HEK293 (cell line): ENCODE measurements around the gene MAGOHB.
"Not testable (repeated sequence)": the region's sequence is repeated elsewhere in the genome, so short reads cannot be mapped to it uniquely, and the experiment has no call there.

Source experiments
- CTCF ChIA-PET: fragments of 350-600 bp; formaldehyde crosslinking; extraction: SDS; loops from one replicate; lab custom pipeline; 2021; ENCODE audit warnings: antibody characterized with exemption; lab: Yijun Ruan, JAX
- POLR2A ChIA-PET: fragments of 300-600 bp; formaldehyde crosslinking; extraction: SDS; loops from one replicate; lab custom pipeline; 2020; ENCODE audit warnings: antibody characterized with exemption, inconsistent platforms; lab: Yijun Ruan, JAX
- H3K27ac ChIP-seq: fragments of 200-500 bp; sonication (Bioruptor generic); 2 replicates; pipeline ENCODE4 v1.5.1; 2014; ENCODE audit warnings: low read depth, low read length, control low read depth, inconsistent platforms; ENCODE audit errors: extremely low read depth
- H3K36me3 ChIP-seq, 2 experiments: fragments of 200-500 bp in 1 of 2; sonication (Bioruptor generic) in 1 of 2; 1 replicate in 1 of 2; 2 replicates in 1 of 2; pipeline ENCODE4 v1.5.1; 2014 to 2017; ENCODE audit warnings: inconsistent platforms in 2 of 2, low read length in 2 of 2; ENCODE audit not compliant: control insufficient read depth in 2 of 2, insufficient read depth in 1 of 2
- H3K4me1 ChIP-seq: fragments of 200-500 bp; sonication (Bioruptor generic); 2 replicates; pipeline ENCODE4 v1.5.1; 2014; ENCODE audit warnings: mild to moderate bottlenecking, low read length, inconsistent platforms; ENCODE audit not compliant: control insufficient read depth, insufficient read depth
- H3K4me3 ChIP-seq: 2 replicates; pipeline ENCODE4 v1.5.1; 2011; ENCODE audit warnings: low read depth, mild to moderate bottlenecking, control low read depth, low read length, moderate library complexity
- H3K9me3 ChIP-seq: fragments of 200-500 bp; sonication (Bioruptor generic); 2 replicates; pipeline ENCODE4 v1.5.1; 2014; ENCODE audit warnings: low read depth, low read length, inconsistent platforms; ENCODE audit not compliant: control insufficient read depth, insufficient read depth
- GLIS1 ChIP-seq: fragments of 450-650 bp; formaldehyde crosslinking; IDR thresholded peaks from 2 replicates; pipeline ENCODE4 v1.5.1; 2016; ENCODE audit warnings: missing biosample characterization, missing genetic modification characterization
- KLF7 ChIP-seq: fragments of 450-650 bp; formaldehyde crosslinking; IDR thresholded peaks from 2 replicates; pipeline ENCODE4 v1.5.1; 2016; ENCODE audit warnings: missing biosample characterization, missing genetic modification characterization, borderline replicate concordance
- SALL2 ChIP-seq: fragments of 450-650 bp; formaldehyde crosslinking; IDR thresholded peaks from 2 replicates; pipeline ENCODE4 v1.5.0; 2017; ENCODE audit warnings: missing biosample characterization, mild to moderate bottlenecking, missing genetic modification characterization, borderline replicate concordance
- SCRT1 ChIP-seq: fragments of 450-650 bp; formaldehyde crosslinking; IDR thresholded peaks from 2 replicates; pipeline ENCODE4 v1.5.1; 2016; ENCODE audit warnings: missing biosample characterization, missing genetic modification characterization, borderline replicate concordance
- SCRT2 ChIP-seq: fragments of 450-650 bp; formaldehyde crosslinking; IDR thresholded peaks from 2 replicates; pipeline ENCODE4 v1.5.1; 2016; ENCODE audit warnings: missing biosample characterization, missing genetic modification characterization
- SP2 ChIP-seq: fragments of 450-650 bp; formaldehyde crosslinking; IDR thresholded peaks from 2 replicates; pipeline ENCODE4 v1.5.1; 2016; ENCODE audit warnings: missing biosample characterization, missing genetic modification characterization
- ZBTB48 ChIP-seq: fragments of 450-650 bp; formaldehyde crosslinking; IDR thresholded peaks from 2 replicates; pipeline ENCODE4 v1.5.1; 2016; ENCODE audit warnings: missing biosample characterization, missing genetic modification characterization
- ZBTB7A ChIP-seq: fragments of 450-650 bp; formaldehyde crosslinking; IDR thresholded peaks from 2 replicates; pipeline ENCODE4 v1.5.1; 2016; ENCODE audit warnings: low read depth, missing biosample characterization, missing genetic modification characterization
- ZNF132 ChIP-seq: fragments of 450-650 bp; formaldehyde crosslinking; IDR thresholded peaks from 2 replicates; pipeline ENCODE4 v1.5.1; 2017; ENCODE audit warnings: missing biosample characterization, missing genetic modification characterization, borderline replicate concordance
- ZNF184 ChIP-seq: fragments of 450-650 bp; IDR thresholded peaks from 2 replicates; pipeline ENCODE4 v1.5.1; 2018; ENCODE audit warnings: missing biosample characterization, mild to moderate bottlenecking, missing genetic modification characterization
- ZNF221 ChIP-seq: fragments of 450-650 bp; formaldehyde crosslinking; IDR thresholded peaks from 2 replicates; pipeline ENCODE4 v1.5.1; 2017; ENCODE audit warnings: missing biosample characterization, missing genetic modification characterization, borderline replicate concordance
- ZNF398 ChIP-seq: fragments of 450-650 bp; formaldehyde crosslinking; IDR thresholded peaks from 2 replicates; pipeline ENCODE4 v1.5.1; 2017; ENCODE audit warnings: missing biosample characterization, missing genetic modification characterization
- ZNF530 ChIP-seq: fragments of 450-650 bp; formaldehyde crosslinking; IDR thresholded peaks from 2 replicates; pipeline ENCODE4 v1.5.1; 2016; ENCODE audit warnings: low read depth, missing biosample characterization, missing genetic modification characterization
- ZNF639 ChIP-seq: fragments of 450-650 bp; formaldehyde crosslinking; IDR thresholded peaks from 2 replicates; pipeline ENCODE4 v1.5.1; 2016; ENCODE audit warnings: missing biosample characterization, missing genetic modification characterization
- ZNF670 ChIP-seq: fragments of 450-650 bp; formaldehyde crosslinking; IDR thresholded peaks from 2 replicates; pipeline ENCODE4 v1.5.1; 2016; ENCODE audit warnings: missing biosample characterization, missing genetic modification characterization, low read depth
- TF ChIP-seq, protein P1 (sequence below): fragments of 450-650 bp; formaldehyde crosslinking; IDR thresholded peaks from 2 replicates; pipeline ENCODE4 v1.5.1; 2016; ENCODE audit warnings: missing biosample characterization, missing genetic modification characterization
- TF ChIP-seq, protein P2 (sequence below): fragments of 450-650 bp; formaldehyde crosslinking; IDR thresholded peaks from 2 replicates; pipeline ENCODE4 v1.5.1; 2016; ENCODE audit warnings: missing biosample characterization, missing genetic modification characterization, borderline replicate concordance

Gene MAGOHB

GRCh38 chr12:10612110-10612509 is 1.3 kb downstream of the MAGOHB start:
- H3K9me3 ChIP-seq: no peaks in the 10 kb centered on the region
- TF ChIP-seq ZBTB48 (tag by site-specific recombination) (peak; percentile 46; the same call in 1 of the 2 replicates), ZNF639 (tag by site-specific recombination) (no peak)
- H3K4me1 ChIP-seq: 0 out of 2 replicates have a peak, but pooled peaks cover 3% of the 10 kb centered on the region
- ChIA-PET CTCF (interaction anchor here (0.6 to 2.3 kb wide), 2 partner anchors 38 to 138 kb away, joined by 3 to 10 read pairs; no protein-coding TSS in a partner anchor), POLR2A (no interaction called here)
- no peak overlapping the region for H3K27ac ChIP-seq
- H3K36me3 ChIP-seq: peaks cover 31 to 41% of the 10 kb centered on the region in 2 experiments
- peak overlapping the region; percentile 82; the same call in 1 of the 2 replicates for H3K4me3 ChIP-seq

DNA sequence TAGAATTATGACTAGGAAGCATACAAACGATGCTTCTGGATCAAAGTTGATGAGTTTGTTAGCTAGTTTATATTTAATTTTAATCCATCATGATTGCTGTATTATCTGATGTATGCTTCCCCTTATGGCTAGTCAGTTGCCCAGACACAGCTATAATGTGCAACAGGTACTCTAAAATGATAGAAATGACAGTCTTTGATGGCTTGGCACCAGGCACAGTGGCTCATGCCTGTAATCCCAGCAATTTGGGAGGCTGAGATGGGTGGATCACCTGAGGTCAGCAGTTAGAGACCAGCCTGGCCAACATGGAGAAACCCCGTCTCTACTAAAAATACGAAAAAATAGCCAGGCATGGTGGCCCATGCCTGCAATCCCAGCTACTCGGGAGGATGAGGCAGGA is 2.2 kb downstream of the MAGOHB start:
- TF ChIP-seq SCRT2 (tag by site-specific recombination) (peak; percentile 91), SCRT1 (tag by site-specific recombination) (peak; percentile 93)
- not testable (repeated sequence) for H3K4me3 ChIP-seq, H3K9me3 ChIP-seq, H3K27ac ChIP-seq, H3K4me1 ChIP-seq
- POLR2A ChIA-PET: interaction anchor here (0.7 kb wide), 1 partner anchor 552 kb away, joined by 7 read pairs; no protein-coding TSS in a partner anchor
- peaks cover 31 to 46% of the 10 kb centered on the region in 2 experiments for H3K36me3 ChIP-seq
- CTCF ChIA-PET: interaction anchor here (0.7 to 2.3 kb wide), 2 partner anchors 15 to 138 kb away, joined by 3 to 10 read pairs; no protein-coding TSS in a partner anchor

- H3K4me3 ChIP-seq: no peak overlapping the region
- no peaks in the 10 kb centered on the region for H3K9me3 ChIP-seq
- POLR2A ChIA-PET: no interaction called here
- CTCF ChIA-PET: interaction anchor here (0.6 to 2.3 kb wide), 2 partner anchors 9 to 140 kb away, joined by 3 to 10 read pairs; no protein-coding TSS in a partner anchor
- H3K4me1 ChIP-seq: 0 out of 2 replicates have a peak, but pooled peaks cover 3% of the 10 kb centered on the region
- H3K27ac ChIP-seq: no peak overlapping the region
- peaks cover 31 to 54% of the 10 kb centered on the region in 2 experiments for H3K36me3 ChIP-seq
- TF ChIP-seq ZNF530 (no peak), ZNF398 (tag by site-specific recombination) (no peak), SP2 (tag by site-specific recombination) (no peak), KLF7 (no peak), GLIS1 (no peak), SALL2 (tag by site-specific recombination) (no peak), ZBTB7A (tag by site-specific recombination) (no peak), ZNF670 (no peak), ZNF132 (tag by site-specific recombination) (no peak), ZNF221 (tag by site-specific recombination) (no peak), ZNF184 (no peak)
- TF ChIP-seq, protein P1, sequence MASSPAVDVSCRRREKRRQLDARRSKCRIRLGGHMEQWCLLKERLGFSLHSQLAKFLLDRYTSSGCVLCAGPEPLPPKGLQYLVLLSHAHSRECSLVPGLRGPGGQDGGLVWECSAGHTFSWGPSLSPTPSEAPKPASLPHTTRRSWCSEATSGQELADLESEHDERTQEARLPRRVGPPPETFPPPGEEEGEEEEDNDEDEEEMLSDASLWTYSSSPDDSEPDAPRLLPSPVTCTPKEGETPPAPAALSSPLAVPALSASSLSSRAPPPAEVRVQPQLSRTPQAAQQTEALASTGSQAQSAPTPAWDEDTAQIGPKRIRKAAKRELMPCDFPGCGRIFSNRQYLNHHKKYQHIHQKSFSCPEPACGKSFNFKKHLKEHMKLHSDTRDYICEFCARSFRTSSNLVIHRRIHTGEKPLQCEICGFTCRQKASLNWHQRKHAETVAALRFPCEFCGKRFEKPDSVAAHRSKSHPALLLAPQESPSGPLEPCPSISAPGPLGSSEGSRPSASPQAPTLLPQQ (tag by site-specific recombination): no peak
- TF ChIP-seq, protein P2, sequence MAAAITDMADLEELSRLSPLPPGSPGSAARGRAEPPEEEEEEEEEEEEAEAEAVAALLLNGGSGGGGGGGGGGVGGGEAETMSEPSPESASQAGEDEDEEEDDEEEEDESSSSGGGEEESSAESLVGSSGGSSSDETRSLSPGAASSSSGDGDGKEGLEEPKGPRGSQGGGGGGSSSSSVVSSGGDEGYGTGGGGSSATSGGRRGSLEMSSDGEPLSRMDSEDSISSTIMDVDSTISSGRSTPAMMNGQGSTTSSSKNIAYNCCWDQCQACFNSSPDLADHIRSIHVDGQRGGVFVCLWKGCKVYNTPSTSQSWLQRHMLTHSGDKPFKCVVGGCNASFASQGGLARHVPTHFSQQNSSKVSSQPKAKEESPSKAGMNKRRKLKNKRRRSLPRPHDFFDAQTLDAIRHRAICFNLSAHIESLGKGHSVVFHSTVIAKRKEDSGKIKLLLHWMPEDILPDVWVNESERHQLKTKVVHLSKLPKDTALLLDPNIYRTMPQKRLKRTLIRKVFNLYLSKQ (tag by site-specific recombination): no peak
Observed at GRCh38 chr12:10610188-10610587, 3.2 kb downstream of the MAGOHB start.
